SK-N-MC (cell line): Measurements from ENCODE around the gene ALG12.

Experiments used
- EZH2 ChIP-seq: fragments of 200-600 bp; sonication (generic); IDR thresholded peaks from one replicate; pipeline ENCODE4 v1.6.1; 2017; ENCODE audit warnings: antibody characterized with exemption
- FOXP2 ChIP-seq: optimal IDR thresholded peaks from 2 replicates; pipeline ENCODE3; 2011; ENCODE audit warnings: mild to moderate bottlenecking, moderate library complexity; ENCODE audit not compliant: insufficient read depth; ENCODE audit errors: extremely low read length, control extremely low read depth
- POLR2AphosphoS5 ChIP-seq: IDR thresholded peaks from 2 replicates; pipeline ENCODE4 v1.6.1; 2012; ENCODE audit warnings: mild to moderate bottlenecking, low read depth, low read length, borderline replicate concordance

DNA sequence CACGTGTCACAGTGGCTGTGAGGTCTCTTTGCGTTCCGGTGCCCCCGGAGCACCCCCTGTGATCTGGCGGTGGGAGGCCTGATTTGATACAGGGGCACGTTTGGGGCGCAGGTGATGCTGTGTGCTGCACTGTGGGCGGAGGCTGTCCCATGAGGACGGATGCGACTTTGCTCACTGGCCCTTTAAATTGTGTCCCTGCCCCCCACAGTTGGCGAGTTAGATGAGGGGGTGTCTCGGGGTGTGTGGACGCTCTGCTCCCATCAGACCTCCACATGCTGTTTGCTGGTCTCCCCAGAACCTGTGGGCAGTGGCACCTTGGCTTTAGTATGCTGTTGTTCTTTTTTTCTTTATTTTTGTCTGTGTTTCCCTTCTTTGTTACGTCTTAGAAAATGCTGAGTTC, 59.4 kb downstream of the ALG12 start:
- TF ChIP-seq EZH2 (no peak), POLR2AphosphoS5 (no peak), FOXP2 (no peak)
